ENCODE results near the gene ANXA6. TPM values are rescaled to one million over a fixed set of nuclear protein-coding genes. Genes with fewer than 3 reads are reported as not detected.
"Not testable (repeated sequence)": the region's sequence is repeated elsewhere in the genome, so short reads cannot be mapped to it uniquely, and the experiment has no call there.

Gene ANXA6
- total RNA-seq, 1 donor from 2014 or later, result 338 TPM

DNA sequence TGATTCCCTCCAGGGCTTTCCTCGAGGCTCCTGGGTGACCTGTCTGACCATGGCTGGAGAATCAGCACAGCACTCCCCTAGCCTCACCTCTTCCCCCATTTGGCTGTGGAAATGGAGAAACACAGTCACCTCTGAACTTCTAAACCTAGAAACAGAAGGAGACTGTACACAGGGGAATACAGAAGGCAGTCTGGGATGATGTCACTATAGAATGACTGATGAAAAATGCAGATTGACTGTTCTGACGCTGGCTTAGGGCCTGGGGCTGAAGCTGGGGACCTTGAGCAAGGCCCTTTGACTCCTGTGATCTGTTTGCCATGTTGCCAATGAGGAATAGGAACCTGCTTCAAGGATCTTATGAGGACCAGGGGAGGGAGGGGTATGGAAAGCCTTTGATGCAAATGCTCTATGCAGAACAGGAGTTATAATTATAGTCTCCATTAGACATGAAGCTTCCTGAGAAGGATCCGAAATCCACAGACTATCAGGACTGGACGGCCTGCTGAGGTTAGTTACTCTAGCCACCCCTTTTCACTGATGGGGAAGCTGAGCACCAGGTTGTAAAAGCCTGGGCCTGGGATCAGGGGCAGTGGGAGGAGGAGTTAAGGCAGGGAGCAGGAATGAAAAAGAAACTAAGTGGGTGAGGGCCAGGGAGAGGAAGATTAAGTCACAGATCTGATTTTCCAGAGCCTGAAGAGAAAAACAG lies 24.4 kb upstream of the ANXA6 start:
- DNase-seq (ENCODE audit: extremely low read depth, low read depth, low spot score), result no peak

DNA sequence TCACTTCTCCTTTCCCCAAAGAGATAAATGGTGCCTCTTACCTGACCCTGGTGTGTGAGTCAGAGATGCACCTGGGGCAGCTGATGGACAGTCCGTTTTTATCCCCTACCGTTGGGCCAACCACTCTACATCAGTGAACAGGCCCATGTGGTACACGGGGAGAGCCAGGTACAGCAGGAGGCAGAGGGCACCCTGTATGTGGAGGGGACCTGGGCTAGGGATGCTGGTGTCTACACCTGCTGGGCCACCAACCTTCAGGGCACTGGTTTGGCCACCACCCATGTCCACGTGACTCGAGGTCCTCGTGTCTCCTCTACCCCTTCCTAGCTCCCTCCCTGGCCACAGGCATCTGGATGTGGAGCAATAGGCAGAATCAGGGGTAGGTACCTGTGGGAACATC lies 22.7 kb upstream of the ANXA6 start:
- DNase-seq (ENCODE audit: extremely low read depth, low read depth, low spot score), result no peak

DNA sequence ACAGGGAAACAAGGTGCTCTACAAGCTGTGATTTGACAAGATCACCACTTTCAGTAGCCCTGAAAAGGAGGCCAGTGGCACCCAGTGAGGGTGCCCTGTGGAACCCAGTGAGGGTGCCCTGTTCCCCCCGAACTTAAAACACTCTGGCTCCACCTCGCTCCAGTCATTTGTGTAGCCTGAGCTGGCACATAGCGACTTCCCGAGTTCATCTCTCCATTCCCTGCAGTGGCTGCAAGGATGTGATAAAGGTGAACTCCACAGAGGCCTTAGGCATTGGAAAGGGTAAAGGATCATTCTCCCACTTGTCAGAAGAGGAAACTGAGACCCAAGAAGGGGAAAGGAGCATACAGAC lies 21.9 kb upstream of the ANXA6 start:
- DNase-seq (ENCODE audit: extremely low read depth, low read depth, low spot score), result no peak

DNA sequence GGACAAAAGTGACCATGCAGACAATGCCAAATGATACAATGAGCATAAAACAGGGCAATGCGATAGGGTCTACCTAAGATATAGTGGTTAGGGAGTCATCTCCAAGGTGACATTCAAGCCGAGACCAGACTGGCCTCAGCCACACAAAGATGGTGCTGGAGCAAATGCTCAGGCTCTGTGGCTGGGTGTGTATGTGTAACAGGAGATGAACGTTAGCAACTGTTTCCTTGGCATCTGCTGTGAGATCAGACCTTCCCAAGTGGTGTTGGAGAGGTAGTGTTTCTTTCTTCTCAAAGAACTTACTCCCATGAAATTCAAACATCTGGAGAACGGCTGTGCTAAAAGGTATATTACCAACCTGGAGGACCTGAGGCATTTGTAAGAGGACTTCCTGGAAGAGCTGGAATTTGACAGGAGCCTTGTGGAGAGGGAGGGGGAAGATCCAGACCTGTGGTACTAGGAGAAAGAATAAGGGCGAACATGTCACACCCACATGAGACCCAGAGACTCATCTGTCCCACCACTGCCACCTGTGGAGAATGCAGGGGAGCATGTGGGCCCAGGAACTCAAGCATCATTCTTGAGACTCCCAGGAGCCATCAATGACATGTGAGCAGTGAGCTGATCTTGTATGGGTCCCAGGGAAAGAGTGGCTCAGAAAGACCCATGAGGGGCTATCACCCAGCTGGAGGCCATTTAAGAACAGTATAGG lies 21.4 kb upstream of the ANXA6 start:
- DNase-seq (ENCODE audit: extremely low read depth, low read depth, low spot score), result no peak

DNA sequence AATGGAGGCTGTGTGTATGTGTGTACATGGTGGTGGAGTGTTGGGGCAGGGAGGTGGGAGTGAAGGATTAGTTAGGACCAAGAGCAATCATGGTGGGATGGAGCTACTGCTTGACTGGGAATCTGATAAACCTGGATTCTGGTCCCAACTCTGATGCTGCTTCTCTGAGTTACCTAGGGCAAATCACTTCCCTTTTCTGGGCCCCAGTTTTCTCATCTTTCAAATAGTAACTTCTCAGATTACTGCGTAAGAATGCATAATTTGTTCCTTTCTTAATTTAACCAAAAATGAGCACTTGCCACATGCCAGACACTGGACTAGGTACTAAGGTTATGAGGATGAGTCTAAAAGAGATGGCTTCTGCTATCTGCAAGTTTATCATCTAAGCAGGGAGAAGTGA lies 20.8 kb upstream of the ANXA6 start:
- no peak for DNase-seq (ENCODE audit: extremely low read depth, low read depth, low spot score)

DNA sequence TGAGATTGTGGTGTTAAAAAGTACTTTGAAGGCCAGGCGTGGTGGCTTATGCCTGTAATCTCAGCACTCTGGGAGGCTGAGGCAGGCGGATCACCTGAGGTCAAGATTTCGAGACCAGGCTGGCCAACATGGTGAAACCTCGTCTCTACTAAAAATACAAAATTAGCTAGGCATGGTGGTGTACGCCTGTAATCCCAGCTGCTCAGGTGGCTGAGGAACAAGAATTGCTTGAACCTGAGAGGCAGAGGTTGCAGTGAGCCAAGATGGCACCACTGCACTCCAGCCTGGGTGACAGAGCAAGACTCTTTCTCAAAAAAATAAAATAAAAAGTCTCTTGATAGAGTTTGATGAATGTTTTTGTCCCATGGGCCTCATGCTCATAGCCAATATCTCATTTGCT lies 18.7 kb upstream of the ANXA6 start:
- DNase-seq (ENCODE audit: extremely low read depth, low read depth, low spot score), result not testable (repeated sequence)

DNA sequence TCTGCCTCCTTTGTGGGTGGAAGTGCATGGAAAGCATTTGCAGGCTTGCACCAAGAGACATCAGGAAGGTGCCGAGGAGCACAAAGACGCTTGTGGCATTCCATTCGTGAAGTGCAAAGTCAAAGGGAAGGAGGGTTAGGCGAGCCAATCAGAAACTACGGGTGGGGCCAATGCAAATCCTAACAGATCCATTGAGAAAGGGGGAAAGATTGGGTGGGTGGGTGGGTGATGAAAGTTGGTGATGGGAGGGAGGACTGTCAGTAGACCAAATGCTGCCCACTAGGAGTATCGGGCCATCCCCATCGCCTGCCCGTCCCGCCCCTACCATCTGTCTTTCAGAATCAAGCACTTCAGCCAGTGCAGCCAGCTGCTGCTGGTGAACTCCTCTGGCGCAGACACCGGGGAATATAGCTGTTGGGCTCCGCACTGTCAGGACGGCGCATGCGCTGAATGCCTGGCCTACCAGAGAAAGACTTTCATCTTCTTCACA lies 17.1 kb upstream of the ANXA6 start:
- DNase-seq (ENCODE audit: extremely low read depth, low read depth, low spot score), result no peak

DNA sequence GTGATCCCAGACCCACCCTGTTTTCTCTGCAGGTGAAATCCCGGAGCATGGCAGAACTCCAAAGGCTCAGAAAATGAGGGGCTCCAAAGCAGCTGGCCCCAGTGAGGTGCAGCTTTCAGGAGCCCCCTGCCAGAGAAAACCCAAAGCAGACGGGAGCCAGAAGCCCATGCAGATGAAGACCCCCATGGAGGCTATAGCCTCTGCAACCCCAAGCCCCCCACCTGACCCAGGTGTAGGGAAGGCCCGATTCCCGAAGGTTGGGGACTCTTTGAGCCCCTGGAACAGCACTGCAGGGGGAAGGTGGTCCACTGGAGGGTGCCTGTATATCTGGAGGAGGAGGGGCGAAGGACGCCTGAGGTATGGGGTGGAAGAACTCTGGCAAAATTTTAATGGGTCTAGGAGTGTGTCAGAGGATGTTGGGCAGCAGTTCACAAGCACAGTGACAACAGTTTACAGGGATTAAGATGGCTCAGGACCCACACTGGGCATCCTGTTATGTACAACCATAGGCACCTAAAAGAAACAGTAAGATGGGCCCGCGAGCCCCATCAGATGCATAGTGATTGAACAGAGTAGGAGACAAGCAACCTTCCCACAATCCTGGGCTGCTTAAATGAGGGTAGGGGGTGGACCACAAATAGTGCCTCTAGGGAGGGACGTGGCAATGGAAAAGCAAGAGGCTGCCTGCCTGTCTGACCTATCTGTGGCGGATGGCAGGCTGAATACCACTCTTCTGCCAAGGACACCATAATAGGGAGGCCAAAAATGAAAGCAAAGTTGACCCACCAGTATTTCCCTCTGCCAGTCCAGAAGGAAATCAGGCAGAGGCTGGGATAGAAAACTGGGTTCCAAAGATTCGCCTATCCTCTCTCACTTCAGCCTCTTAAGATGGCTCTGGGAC lies 16.4 kb upstream of the ANXA6 start:
- no peak for DNase-seq (ENCODE audit: extremely low read depth, low read depth, low spot score)

DNA sequence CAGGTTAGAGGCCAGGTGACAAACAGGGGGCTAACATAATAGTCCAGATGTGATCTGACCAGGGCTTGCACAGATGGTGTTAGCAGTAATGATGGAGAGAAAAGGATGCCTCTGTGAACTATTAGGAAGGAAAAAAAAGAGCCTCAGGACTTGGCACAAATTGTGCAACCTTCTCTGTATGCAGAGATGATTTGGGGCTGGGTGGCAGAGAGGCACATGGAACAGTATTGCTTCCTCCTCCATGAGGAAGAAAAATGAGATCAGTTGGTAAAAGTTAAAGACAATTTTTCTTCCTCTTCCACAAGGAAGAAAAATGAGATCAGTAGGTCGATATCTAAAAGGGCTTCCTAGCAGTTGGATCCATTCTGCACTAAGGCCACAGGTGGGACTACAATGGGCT lies 13.9 kb upstream of the ANXA6 start:
- no peak for DNase-seq (ENCODE audit: extremely low read depth, low read depth, low spot score)

DNA sequence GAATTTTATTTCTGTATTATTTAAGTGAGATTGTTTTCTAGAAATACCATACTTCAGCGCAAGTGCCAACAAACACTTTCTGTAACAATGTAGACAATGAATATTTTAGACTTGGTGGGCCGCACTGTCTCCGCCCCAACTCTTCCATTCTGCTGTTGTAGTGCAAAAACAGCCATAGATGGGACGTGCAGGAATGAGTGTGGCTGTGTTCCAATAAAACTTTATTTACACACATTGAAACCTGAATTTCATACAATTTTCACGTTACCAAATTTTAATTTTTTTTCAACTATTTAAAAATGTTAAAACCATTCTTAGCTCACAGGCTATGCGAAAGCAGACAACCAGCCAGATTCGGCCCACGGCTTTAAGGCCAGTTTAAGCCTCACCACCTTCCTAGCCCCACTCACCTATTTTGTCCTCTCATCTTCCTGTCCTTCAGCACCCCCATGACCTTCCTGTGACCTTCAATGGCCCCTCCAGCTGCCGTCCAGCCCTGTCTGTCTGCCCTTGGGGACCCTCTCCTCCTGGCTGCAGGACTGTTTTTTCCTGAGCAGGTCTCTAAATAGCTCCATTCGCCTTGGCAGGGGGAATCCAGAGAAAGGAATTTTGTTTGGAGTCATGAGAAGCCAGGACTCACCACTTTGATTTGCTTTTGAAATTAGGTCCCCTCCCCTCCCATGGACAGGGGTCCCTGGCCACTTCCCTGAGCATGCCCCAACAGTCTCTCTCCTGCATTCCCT lies 11.2 kb upstream of the ANXA6 start:
- DNase-seq (ENCODE audit: extremely low read depth, low read depth, low spot score), result no peak

DNA sequence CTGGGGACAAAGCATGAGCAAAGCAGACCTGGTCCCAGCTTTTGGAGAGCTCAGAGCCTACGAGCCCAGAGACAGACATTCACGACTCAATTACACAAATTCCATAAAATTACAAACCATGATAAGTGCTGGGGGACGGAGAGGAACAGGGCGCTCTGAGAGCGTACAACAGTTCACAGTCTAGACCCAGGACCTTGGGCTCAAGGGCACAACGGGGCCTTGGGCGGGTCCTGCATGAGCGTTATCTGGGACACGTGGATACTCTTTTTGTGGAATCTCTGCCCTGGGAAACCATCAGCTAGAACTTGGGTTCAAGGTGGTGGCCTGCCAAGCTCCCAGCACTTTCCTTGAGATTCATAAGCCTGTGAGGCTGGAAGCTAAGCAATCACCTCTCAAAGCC lies 9.4 kb upstream of the ANXA6 start:
- no peak for DNase-seq (ENCODE audit: extremely low read depth, low read depth, low spot score)

DNA sequence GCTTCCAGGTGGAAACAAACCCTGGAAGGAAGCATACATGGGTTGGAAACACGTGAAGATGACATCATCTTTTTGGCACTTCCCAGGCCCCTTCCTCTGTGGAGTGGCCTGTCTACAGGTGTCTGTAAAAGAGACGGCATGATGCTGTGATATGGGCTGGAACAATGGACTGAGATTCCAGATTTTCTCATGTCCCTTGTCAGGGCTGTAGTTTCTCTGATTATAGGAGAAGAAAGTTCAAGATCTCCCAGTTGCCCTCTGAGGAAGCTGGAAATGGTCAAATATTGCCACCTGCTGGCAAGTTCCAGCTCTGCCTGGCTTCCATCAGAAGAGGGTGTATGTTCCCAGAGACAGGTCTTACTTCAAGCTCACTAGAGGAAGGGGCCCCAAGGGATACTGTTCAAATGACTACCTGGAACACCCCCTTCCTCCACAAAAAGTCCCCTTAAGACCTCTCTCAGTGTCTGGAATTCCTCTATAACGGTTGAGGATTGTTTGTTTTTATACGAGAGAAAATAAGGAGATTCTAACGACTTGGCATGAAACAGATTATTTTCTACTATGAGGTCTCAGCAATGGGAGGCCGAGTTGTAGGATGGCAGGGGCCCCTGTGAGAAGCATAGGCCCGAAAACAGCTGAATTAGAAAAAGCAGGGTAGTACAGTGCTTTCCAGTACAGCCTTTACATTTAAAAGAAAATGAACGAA lies 7.3 kb upstream of the ANXA6 start:
- peak; percentile 71 for DNase-seq (ENCODE audit: extremely low read depth, low read depth, low spot score)

DNA sequence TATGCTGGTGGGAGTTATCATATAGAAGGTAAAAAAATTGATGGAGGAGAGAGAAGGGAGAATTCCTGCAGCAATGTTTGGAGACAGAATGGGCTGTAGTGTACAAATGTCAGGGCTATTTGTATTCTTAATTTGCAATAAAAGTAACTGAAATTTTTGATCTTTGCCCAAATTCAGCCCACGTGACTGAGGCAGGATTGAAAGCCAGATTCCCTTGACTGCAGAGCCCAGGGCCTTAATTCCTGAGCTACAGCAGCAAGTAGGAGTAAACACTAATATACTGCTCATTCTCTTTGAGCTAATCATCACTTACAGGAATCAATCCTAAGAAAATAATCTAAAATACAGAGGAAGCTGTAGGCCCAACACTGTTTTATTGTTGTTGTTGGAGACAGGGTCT lies 5.2 kb upstream of the ANXA6 start:
- no peak for DNase-seq (ENCODE audit: extremely low read depth, low read depth, low spot score)

DNA sequence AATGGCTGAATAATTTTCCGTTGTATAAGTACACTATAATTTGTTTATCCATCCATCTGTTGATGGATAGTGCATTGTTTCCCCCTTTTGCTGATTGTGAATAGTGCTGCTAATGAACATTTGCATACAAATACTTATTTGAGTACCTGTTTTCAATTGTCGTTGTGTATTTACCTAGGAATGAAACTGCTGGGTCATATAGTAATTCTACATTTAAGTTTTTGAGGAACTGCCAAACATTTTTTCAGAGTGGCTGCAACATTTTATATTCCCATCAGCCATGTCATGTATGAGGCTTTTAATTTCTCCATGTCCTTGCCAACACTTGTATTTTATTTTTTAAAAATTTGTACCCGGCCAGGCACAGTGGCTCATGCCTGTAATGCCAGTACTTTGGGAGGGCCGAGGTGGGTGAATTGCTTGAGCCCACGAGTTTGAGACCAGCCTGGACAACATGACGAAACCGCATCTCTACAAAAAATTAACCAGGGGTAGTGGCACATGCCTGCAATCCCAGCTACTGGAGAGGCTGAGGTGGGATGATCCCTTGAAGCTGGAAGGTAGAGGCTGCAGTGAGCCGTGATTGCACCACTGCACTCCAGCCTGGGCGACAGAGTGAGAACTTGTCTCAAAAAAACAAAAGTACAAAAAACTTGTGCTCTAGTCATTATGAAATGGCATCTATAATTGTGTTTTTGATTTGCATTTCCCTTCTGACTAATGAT lies 2.2 kb upstream of the ANXA6 start:
- no peak for DNase-seq (ENCODE audit: extremely low read depth, low read depth, low spot score)

DNA sequence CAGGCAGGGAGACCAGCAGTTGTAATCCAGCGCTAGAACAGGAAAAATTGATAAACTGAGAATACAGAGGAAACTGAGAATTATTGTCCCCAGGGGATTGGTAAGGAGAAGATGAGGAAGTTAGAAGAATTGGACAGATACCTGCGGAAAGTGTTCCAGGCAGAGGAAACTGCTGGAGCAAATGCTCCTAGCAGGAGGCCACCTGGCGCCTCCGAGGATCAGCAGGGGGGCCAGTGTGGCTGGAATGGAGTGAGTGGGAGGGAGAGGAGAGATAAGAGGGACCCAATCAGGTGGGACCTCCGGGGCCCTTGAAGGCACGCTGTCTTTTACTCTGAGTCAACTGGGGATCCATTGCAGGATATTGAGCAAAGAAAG lies 695 bp upstream of the ANXA6 start:
- no peak for DNase-seq (ENCODE audit: extremely low read depth, low read depth, low spot score)

DNA sequence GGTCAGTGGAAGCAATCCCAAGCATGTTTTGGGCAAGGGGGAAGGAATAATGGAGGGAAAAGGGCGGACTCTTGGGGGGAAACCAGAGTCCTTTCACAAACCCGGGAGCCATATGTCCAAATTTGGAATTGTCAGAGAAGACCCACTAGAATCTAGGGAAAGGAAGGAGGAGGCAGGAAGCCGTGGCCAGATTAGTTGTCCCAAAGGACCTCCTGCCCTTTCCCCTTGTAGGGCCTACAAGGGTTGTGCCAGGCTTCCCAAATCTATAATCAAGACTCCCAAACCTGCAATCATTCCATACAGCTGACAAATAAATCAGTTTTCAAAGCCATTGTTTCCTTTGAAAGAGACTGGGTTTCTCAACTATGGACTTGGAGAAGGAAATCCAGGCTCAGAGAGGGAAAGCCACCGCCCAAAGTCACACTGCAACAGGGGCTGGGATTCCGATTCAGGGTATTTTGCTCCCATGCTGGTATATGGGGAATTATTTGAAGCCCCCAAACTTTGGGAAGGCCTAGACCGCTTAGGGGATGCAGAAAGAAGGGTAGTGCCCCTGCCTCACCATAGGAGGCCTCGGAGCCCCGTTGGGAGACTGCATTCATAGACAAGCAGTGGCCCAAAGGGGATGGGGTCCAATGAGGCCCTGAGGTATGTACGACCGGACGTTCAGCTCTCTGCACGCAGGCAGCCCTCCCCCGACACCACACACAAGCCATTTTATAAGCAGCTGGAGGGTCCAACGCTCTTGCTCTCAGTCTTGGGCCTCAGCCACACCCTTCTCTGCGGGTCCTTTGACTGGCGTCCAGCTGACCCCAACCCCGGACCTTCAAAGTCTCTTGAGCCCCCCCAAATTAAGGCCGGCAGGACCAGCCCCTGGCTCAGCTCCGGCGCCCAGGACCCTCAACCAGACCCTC lies 815 bp downstream of the ANXA6 start:
- DNase-seq (ENCODE audit: extremely low read depth, low read depth, low spot score), result no peak

DNA sequence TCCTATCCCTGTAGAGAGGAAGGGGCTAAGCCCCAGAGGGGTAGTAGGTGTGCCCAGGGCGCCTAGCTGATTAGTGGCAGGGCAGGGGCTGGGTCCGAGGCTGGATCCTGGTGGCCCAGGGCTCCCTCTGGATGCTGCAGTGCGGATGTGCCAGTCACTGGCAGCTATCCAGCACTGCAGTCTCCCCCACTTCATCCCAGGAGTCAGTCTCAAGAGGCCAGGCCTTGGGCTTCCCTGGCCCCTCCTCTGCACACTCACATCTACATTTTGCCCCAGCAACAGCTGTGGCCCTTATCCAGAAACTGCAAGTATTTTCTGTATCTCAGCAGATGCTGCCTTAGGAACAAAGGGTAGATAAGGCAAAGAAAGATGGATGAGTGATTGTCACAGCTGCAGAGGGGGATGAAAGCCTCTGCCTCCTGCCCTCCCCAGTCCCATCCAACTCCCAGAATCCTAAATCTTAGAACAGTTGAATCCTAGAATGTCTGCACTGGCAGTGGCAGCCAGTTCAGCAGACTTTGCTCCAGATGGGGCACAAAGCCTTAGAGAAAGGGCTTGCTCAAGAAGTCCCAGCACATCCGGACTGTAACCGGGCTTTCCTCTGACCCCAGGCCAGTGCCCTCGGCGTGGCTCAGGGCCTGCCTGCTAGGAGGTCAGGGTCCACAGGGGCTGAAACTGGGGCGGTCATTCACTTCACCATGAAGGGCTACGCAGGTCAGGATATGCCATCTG lies 1.6 kb downstream of the ANXA6 start:
- no peak for DNase-seq (ENCODE audit: extremely low read depth, low read depth, low spot score)

Measured in glomerular endothelial cell (primary cell).